K562 (cell line): ENCODE results near the gene CHST10. TPM values are rescaled to one million over a fixed set of nuclear protein-coding genes. Genes with fewer than 3 reads are reported as not detected.

ENCODE experiments used
- ATAC-seq: fragments of 200-7000 bp; cut with Tn5 transposase; 3 replicates; pipeline ENCODE4 v1.9.1; 2020; ENCODE audit warnings: moderate library complexity
- BruUV-seq: library from RNA; stranded (reverse); fragments of 400-500 nt; replicated peaks from 2 replicates; lab custom pipeline; 2021; lab: Mats Ljungman, UMichigan
- CTCF ChIA-PET: fragments of 300-600 bp; formaldehyde crosslinking; extraction: SDS; loops from one replicate; lab custom pipeline; 2021; ENCODE audit warnings: low intra/inter-chr PET ratio; lab: Yijun Ruan, JAX
- POLR2A ChIA-PET: fragments of 300-600, 350-650 bp; sonication (Branson Sonifier 250); formaldehyde crosslinking; extraction: SDS; loops from one replicate; lab custom pipeline; 2021; ENCODE audit warnings: antibody characterized with exemption, inconsistent platforms; lab: Yijun Ruan, JAX
- DNase-seq, 4 experiments: peaks; one replicate each; pipeline versions ENCODE4 v3.0.0 to v3.0.0-alpha.2; 2011 to 2018; ENCODE audit warnings: low spot score in 3 of 4, mixed read lengths in 3 of 4; ENCODE audit errors: extremely low read depth in 1 of 4
- FAIRE-seq: peaks from 2 replicates; lab custom pipeline; 2011; peaks lifted over from hg19 to GRCh38; lab: Jason Lieb, UNC
- H2AFZ ChIP-seq: 2 replicates; pipeline ENCODE4 v1.6.0; 2011; ENCODE audit warnings: low read depth, low read length, control low read depth, inconsistent platforms
- H3K27ac ChIP-seq: fragments of 200-600 bp; 3 replicates; pipeline ENCODE4 v1.8.0; 2011; ENCODE audit warnings: low read depth, mild to moderate bottlenecking, control low read depth, inconsistent platforms, low read length, moderate library complexity, mixed read lengths; ENCODE audit errors: extremely low read depth
- H3K27me3 ChIP-seq, 2 experiments: fragments of 300-600 bp in 1 of 2; 2 replicates in 1 of 2; 3 replicates in 1 of 2; pipeline versions ENCODE4 v1.6.0 to v1.8.0; 2011; ENCODE audit warnings: inconsistent platforms in 2 of 2, low read length in 2 of 2, mild to moderate bottlenecking in 1 of 2, mixed read lengths in 1 of 2, moderate library complexity in 1 of 2; ENCODE audit not compliant: control insufficient read depth in 2 of 2, insufficient read depth in 2 of 2
- H3K36me3 ChIP-seq: fragments of 300-600 bp; 3 replicates; pipeline ENCODE4 v1.8.0; 2011; ENCODE audit warnings: mild to moderate bottlenecking, low read length, inconsistent platforms; ENCODE audit not compliant: control insufficient read depth, insufficient read depth
- H3K4me1 ChIP-seq, 2 experiments: fragments of 200-600 bp in 1 of 2; replicated peaks in 1 of 2; 2 replicates in 1 of 2; 3 replicates in 1 of 2; pipeline versions ENCODE4 v1.5.1 to v1.8.0; 2011; ENCODE audit warnings: inconsistent platforms in 2 of 2, low read length in 2 of 2, mild to moderate bottlenecking in 1 of 2, mixed read lengths in 1 of 2, moderate library complexity in 1 of 2; ENCODE audit not compliant: control insufficient read depth in 2 of 2, insufficient read depth in 2 of 2
- H3K4me2 ChIP-seq: 2 replicates; pipeline ENCODE4 v1.6.1; 2011; ENCODE audit warnings: low read length, control low read depth, inconsistent platforms, mixed read lengths; ENCODE audit not compliant: insufficient read depth
- H3K4me3 ChIP-seq: fragments of 200-600 bp; sonication (generic), shearing (Covaris generic); 2 replicates; pipeline ENCODE4 v1.5.1; 2016; ENCODE audit warnings: control low read depth, inconsistent platforms
- H3K79me2 ChIP-seq: fragments of 200-600 bp; 3 replicates; pipeline ENCODE4 v1.8.0; 2011; ENCODE audit warnings: low read length, inconsistent platforms; ENCODE audit not compliant: control insufficient read depth, insufficient read depth
- H3K9ac ChIP-seq, 2 experiments: 2 replicates each; pipeline versions ENCODE4 v1.6.0 to v1.6.1; 2011; ENCODE audit warnings: low read depth in 2 of 2, low read length in 2 of 2, control low read depth in 1 of 2, inconsistent platforms in 1 of 2, mild to moderate bottlenecking in 1 of 2, mixed read lengths in 1 of 2; ENCODE audit not compliant: insufficient read depth in 1 of 2
- H3K9me1 ChIP-seq: one replicate; pipeline ENCODE4 v1.6.0; 2011; ENCODE audit warnings: inconsistent platforms, mild to moderate bottlenecking, low read length, moderate library complexity; ENCODE audit not compliant: control insufficient read depth, insufficient read depth
- H3K9me3 ChIP-seq: replicated peaks from 2 replicates; pipeline ENCODE4 v1.5.1; 2011; ENCODE audit warnings: low read depth, low read length, inconsistent platforms; ENCODE audit not compliant: control insufficient read depth, insufficient read depth
- H4K20me1 ChIP-seq: replicated peaks from 2 replicates; pipeline ENCODE4 v1.6.1; 2011; ENCODE audit warnings: low read length, inconsistent platforms, mixed read lengths; ENCODE audit not compliant: control insufficient read depth, insufficient read depth
- GTF2B ChIP-seq: IDR thresholded peaks from 2 replicates; pipeline ENCODE4 v1.6.1; 2011; ENCODE audit not compliant: insufficient read length; ENCODE audit errors: extremely low read depth
- HMG20B ChIP-seq: fragments of 250-450 bp; sonication (Bioruptor Pico); IDR thresholded peaks from 2 replicates; pipeline ENCODE4 v1.5.0; 2021; ENCODE audit warnings: mild to moderate bottlenecking
- ILF3 ChIP-seq: fragments of 450-650 bp; IDR thresholded peaks from 2 replicates; pipeline ENCODE4 v1.6.1; 2018; ENCODE audit warnings: antibody characterized with exemption, mild to moderate bottlenecking, moderate library complexity, borderline replicate concordance
- PREB ChIP-seq: sonication (generic); formaldehyde crosslinking; IDR thresholded peaks from 2 replicates; pipeline ENCODE4 v1.8.1; 2023; ENCODE audit warnings: mild to moderate bottlenecking, missing genetic modification reagents
- TCF3 ChIP-seq: sonication (generic); formaldehyde crosslinking; IDR thresholded peaks from 2 replicates; pipeline ENCODE4 v1.4.0; 2020; ENCODE audit warnings: mild to moderate bottlenecking, missing genetic modification reagents
- THAP12 ChIP-seq: fragments of 250-450 bp; sonication (Bioruptor Pico); IDR thresholded peaks from 2 replicates; pipeline ENCODE4 v1.9.0; 2021; ENCODE audit warnings: mild to moderate bottlenecking, inconsistent platforms
- XRCC4 ChIP-seq: IDR thresholded peaks from one replicate; pipeline ENCODE4 v1.6.1; 2011; ENCODE audit not compliant: insufficient read depth, insufficient read length; ENCODE audit errors: extremely low read depth
- ZNF140 ChIP-seq: fragments of 250-450 bp; sonication (Bioruptor Pico); IDR thresholded peaks from 2 replicates; pipeline ENCODE4 v1.8.0; 2021; ENCODE audit warnings: moderate library complexity, mild to moderate bottlenecking, inconsistent platforms
- ZNF232 ChIP-seq: sonication (generic); formaldehyde crosslinking; IDR thresholded peaks from 2 replicates; pipeline ENCODE4 v1.8.0; 2022; ENCODE audit warnings: mild to moderate bottlenecking, missing genetic modification reagents
- ZNF717 ChIP-seq: fragments of 250-450 bp; sonication (Bioruptor Pico); IDR thresholded peaks from 2 replicates; pipeline ENCODE4 v1.5.0; 2021
- ZNF76 ChIP-seq: fragments of 250-450 bp; sonication (Bioruptor Pico); IDR thresholded peaks from 2 replicates; pipeline ENCODE4 v1.4.0; 2020; ENCODE audit warnings: mild to moderate bottlenecking, moderate library complexity, borderline replicate concordance
- WGBS: fragments of 100-300 bp; shearing (Covaris generic); methylation state at CpG from one replicate; pipeline ENCODE4 v1.1.6; 2016; ENCODE audit warnings: low coverage, mixed read lengths; ENCODE audit not compliant: insufficient coverage; ENCODE audit errors: missing lambda C conversion rate; 5-methylcytosine and 5-hydroxymethylcytosine counted together
- in situ Hi-C: fragments of 300-500 bp; cut with MboI; formaldehyde crosslinking; loops from 4 replicates; pipeline ENCODE4 v1.15.0; 2018; ENCODE audit warnings: inconsistent platforms, mixed read lengths
- intact Hi-C: fragments of 100-400 bp; cut with micrococcal nuclease; formaldehyde crosslinking; loops from 2 replicates; pipeline ENCODE4 v1.14.2; 2022
- polyA plus RNA-seq, 8 experiments: library from polyadenylated mRNA; depleted of rRNA in 4 of 8; stranded (reverse) in 5 of 8; unstranded in 3 of 8; fragments of >200 nt; fragmentation: Nextera tagmentation in 2 of 8; fragmentation: Illumina TruSeq in 1 of 8; extraction: Ambion mirVana in 2 of 8; extraction: Trizol in 1 of 8; gene quantifications; 2 replicates each; pipeline versions ENCODE4 v1.2.1 to v1.2.3, GENCODE V29; 2011 to 2014; ENCODE audit warnings: inconsistent platforms in 1 of 8, missing spikeins in 1 of 8
- total RNA-seq, 7 experiments: library from RNA; depleted of rRNA in 6 of 7; stranded (reverse); fragments of >200 nt in 6 of 7; fragmentation: Illumina TruSeq in 2 of 7; extraction: Trizol in 2 of 7; gene quantifications; 2 replicates each; pipeline versions ENCODE4 v1.2.1 to v1.2.3, GENCODE V29; 2011 to 2021; ENCODE audit warnings: low replicate concordance in 1 of 7

Gene CHST10
- total and polyA plus RNA-seq, 9 of the 15 experiments (the other 6 are each of a cell fraction or from before 2014, with no cell fraction given), result 1.3 to 30.9 (median 19.3) TPM

- H3K4me2 ChIP-seq, result no peak overlapping the region
- FAIRE-seq (no peak), ATAC-seq (no peak), DNase-seq (no peak)
- ChIA-PET POLR2A (interaction anchor here (1.9 kb wide), 1 partner anchor 11 kb away, joined by 12 read pairs; the partner anchor contains the start of gene CHST10), CTCF (no interaction called here)
- H3K4me3 ChIP-seq, result no peak overlapping the region
- no peak overlapping the region for H3K9ac ChIP-seq
- 97% methylated on average over 5 of the region's 5 CpGs for WGBS
- H3K9me3 ChIP-seq, result no peaks in the 10 kb centered on the region
- H3K79me2 ChIP-seq, result 0 out of 3 replicates have a peak, but pooled peaks cover 2% of the 10 kb centered on the region
- BruUV-seq, result no TSS peak
- in situ Hi-C loops, result no loop called here
- H4K20me1 ChIP-seq, result peaks cover 9% of the 10 kb centered on the region; the same call in 1 of the 2 replicates
- no peak overlapping the region for H2AFZ ChIP-seq
- peaks cover 0 to 4% of the 10 kb centered on the region in 2 experiments; a peak in 2 of 5 replicates for H3K4me1 ChIP-seq
- intact Hi-C loops, result no loop called here
- TF ChIP-seq GTF2B (no peak), XRCC4 (no peak), ZNF140 (CRISPR knock-in tag) (no peak), ZNF717 (CRISPR knock-in tag) (no peak), TCF3 (no peak), ZNF76 (CRISPR knock-in tag) (no peak), PREB (CRISPR knock-in tag) (no peak), ILF3 (no peak), HMG20B (CRISPR knock-in tag) (no peak), THAP12 (CRISPR knock-in tag) (no peak), ZNF232 (CRISPR knock-in tag) (no peak)
- no peaks in the 10 kb centered on the region for H3K27me3 ChIP-seq
- peaks cover 6% of the 10 kb centered on the region for H3K9me1 ChIP-seq
- no peak overlapping the region for H3K27ac ChIP-seq
- peaks cover 62% of the 10 kb centered on the region for H3K36me3 ChIP-seq
Measured at GRCh38 chr2:100406120-100406508, 11.4 kb downstream of the CHST10 start.
